GM19035 (cell line): ENCODE results near the gene KCNQ1.
A peak's percentile ranks its signal among the peaks of the same experiment; 100 is the strongest.

Experiments used
- ATAC-seq: cut with Tn5 transposase; IDR thresholded peaks from one replicate; pipeline ENCODE4 v1.9.1; 2021; ENCODE audit not compliant: unreplicated experiment

The KCNQ1 gene

DNA sequence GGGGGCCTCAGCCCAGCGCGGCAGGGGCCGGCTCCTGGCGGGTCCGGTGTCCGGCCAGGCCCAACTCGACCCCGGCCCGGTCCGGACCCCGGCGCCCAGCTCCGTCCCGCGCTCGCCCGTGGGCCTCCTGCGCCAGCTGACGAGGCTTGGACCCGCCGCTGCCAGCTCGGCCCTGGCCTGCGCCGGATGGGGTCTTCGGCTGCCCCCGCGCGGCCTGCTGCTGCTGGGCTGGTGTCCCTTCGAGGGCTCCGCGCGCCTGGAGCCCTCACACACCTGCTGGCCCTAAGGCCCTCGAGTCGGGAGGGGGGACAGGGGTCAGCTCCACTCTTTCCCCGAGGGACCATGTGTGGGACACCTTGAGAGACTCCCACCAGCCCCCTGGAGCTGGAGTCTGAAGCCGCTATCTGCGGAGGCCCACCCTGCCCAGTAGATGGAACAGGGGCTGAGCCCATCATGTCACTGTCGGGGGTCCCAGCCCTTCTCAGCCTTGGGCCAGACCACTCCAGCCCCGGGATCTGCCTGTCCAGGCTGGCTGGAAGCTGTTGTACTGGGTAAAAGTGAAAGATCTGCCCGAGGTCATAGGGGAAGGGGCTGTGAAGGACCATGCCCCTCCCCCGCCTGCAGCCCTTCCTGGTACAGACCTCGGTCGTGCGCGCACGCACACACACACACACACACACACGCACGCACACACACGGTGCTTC, 441.5 kb downstream of the KCNQ1 start:
- ATAC-seq: peak; percentile 11

DNA sequence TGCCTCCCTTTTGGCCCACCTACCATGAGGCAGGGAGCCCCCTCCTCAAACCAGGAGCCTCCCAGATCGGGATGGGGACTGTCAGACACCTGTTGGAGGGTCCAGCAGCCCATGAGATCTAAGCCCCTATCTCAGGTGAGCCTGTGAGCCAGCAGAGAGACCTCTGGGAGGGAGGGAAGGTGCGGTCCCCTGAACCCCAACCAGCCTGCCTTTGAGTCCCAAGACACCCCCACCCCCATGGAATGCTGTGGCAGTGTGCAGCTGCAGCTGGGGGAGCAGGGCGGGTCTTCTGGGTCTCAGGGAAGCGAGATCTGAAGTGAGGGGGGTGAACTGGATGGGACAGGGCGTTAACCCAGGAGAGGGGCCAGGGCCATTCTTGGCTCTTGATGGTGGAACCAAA, 442.1 kb downstream of the KCNQ1 start:
- ATAC-seq: no peak

GRCh38 chr11:2887515-2888195, 442.8 kb downstream of the KCNQ1 start:
- no peak for ATAC-seq

DNA sequence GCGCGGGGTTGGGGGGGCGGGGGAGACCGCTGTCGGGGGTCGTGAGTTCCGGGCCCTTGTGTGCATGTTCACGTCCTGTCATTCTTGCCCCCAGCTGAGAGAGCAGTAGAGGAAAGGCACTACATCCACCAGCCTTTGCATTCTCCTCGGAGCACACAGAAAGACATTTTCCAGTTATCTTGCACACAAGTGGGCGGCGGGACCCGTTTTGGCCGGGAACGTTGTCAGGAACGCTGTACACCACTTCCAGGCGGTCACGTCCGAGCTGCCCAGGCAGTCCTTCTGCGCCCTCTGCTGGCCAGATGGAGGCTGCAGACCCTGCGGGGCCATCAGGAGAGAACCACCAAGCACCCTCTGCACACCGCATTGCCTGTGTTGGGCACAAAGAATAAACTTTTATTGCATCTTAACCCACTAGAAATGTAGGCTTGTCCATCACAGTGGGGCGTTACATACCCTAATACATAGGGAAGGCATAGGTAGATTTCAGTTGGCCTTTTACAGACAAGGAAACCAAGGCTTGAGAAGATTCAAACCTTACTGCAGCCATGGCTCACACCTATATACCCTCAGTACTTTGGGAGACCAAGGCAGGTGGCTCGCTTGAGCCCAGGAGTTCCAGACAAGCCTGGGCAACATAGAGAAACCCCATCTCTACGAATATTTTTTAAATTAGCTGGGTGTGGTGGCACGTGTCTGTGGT, 443.6 kb downstream of the KCNQ1 start:
- no peak for ATAC-seq

DNA sequence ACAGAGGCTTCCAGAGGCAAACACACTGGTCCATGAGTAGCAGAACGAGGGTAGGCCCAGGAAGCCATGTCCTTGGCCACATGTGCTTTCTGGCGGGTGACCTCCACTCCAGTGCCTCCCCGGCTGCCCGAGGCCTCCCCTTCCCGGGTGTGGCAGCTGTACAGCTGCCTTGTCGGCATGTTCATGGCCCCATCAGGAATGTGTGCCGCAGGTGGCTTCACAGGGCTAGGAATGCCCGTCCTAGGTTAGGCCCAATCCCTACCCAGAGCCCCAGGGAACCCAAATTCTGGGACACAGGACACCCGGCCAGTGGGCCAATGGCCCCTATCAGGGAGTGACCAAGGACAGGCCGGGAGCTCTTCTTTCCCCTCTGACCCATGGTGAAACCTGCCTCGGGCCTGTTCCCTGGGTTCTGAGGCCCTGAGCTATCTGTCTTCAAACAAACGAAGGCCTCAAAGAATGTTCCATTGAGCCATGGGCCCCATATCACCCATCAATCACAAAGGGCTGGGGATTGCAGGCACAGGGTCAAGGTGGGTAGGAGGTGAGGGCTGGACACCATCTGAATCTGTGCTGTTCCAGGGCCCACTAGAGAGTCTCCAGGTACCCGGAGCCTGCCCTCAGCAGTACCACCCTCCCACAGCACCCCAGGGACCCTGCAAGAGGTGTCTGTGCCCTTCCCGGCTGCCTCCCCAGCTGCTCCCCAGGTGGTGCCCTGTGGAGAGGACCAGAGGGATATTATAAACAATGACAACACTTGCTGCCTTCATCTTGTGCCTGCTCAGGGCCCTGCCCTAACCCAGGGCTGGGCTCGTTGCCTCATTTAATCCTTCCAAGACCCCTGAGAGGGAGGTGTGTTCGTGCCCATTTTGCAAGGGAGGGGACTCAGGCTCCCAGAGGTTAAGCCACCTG, 444.8 kb downstream of the KCNQ1 start:
- no peak for ATAC-seq

DNA sequence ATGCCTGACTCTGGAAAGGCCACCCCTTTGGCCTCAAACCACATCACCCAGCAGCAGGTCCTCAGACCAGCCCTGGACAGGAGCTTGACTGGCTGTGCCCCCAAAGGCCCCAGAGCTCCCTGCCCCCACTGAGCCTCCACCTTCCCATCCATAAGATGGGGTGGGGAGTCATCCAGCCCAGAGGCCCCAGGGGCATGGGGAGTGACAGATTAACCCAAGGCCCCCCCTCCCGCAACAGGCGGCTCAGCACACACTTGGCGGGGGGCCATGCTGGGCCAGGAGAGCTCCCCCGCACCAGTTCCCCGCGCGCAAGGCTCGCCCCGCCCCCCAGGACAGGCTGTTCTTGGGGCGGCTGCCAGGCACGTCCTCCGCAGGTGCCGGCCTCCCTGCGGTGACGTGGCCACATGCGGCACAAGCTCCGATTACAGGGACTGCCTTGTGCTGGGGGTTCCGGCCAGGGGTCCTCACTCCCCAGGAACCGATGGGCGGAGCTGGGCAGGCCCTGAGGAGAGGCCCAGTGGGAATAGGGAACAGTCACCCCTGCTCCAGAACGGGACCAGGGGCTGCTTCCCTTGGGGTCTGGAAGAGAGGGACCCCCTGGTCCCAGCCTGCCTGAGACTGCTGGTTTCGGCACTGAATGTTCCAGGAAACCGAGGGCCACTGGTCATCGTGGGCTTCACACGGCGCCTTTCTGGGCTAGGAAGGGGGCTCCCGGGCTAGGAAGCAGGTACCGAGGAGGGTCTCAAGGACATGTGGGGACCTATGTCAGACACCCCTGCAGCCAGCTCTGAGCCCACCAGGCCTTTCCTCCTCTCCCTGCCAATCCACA, 445.9 kb downstream of the KCNQ1 start:
- no peak for ATAC-seq

DNA sequence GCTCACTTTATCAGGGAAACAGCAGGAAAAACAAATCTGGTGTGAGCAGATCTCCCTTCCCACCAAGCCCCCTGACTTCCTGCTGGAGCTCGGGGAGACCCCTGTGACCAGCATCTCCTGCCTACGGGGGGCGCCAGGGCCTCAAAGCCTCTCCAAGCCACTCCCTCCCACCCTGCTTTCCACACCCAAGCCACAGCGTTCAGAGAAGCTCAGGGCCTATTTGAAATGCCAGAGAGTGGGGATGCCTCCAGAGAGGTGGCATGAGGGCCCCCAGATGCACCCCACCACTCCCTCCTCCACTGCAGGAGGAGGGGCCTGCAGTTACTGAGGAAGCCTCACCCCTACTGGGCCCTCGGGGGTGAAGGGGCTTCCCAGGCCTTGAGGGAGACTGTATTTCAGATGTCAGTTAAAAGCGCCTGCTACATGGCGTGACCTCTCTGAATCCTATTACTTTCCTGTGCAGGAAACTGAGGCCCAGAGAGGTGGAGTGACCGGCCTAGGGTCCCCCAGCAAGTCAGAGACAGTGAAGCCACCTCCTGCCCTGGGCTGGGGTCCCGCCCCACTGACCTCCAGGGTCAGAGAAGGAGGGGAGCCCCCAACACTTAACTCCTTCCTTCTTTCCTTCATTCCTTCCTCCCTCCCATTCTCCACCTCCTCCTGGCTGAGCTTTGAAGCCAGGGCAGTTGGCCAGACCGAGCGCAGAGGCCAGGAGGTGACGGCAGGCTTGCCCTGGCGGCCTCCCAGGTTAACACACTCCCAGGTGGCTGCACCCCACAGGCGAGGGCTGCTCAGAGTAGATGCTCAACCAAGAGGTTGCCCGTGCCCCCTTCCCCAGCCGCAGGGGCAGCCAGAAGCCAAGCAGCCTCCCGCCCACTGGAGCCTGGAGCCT, 446.8 kb downstream of the KCNQ1 start:
- ATAC-seq: no peak

DNA sequence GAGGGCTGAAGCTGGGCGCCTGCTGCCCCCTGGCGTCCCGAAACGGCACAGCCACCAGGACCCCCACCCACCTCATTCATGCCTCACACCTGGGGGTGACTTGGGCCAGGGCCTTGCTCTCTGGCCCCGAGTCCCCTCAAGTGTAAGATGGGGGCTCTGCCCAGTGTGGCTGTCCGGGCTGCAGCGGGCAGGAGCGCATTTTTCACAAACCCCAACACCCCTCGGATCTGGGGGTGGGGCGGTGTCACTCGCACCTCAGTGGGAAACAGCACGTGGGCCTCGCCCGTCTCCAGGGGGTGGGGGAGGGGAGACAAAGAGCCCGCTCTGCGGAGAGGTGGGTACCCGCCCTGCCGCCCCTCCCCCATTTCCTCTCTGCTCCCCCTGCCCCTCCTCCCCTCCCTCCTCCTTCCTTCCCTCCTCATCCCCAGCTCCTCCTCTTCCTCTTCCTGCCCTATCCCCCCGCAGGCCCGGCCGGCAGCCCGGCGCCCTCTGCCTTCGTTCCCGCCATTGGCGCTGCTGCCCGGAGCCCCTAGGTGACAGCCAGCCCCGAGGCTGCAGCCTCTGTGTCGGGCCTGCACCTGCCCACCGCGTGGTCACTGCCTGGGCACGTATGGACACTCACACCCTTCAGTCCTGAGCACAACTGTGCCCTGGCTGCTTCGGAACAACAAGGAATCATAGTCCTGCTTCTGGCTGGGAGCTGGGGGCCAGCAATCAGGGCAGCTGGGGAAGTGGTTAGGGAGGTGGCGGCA, 447.6 kb downstream of the KCNQ1 start:
- ATAC-seq: no peak

- ATAC-seq: no peak
Measured at GRCh38 chr11:2892967-2893528, 448.2 kb downstream of the KCNQ1 start.

GRCh38 chr11:2893935-2894334, 449.1 kb downstream of the KCNQ1 start:
- ATAC-seq: no peak

DNA sequence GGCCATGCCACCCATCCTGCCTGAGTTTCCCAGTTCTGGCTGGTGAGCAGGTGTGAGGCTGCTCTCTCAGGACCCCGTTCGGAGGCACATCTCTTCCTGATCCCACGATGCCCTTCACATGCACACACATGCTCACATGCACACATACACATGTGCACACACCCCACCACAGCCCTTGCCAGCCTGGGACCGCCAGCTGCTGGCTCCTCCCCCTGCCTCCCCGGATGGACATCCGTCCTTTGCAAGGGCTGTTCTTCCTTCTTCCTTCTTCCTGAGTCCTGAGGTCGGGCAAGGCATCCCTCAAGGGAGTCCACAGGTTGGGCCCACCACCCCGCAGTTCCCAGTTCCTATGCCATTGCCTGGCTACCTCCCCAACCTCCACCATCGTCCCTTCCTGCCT, 451.2 kb downstream of the KCNQ1 start:
- ATAC-seq: no peak

DNA sequence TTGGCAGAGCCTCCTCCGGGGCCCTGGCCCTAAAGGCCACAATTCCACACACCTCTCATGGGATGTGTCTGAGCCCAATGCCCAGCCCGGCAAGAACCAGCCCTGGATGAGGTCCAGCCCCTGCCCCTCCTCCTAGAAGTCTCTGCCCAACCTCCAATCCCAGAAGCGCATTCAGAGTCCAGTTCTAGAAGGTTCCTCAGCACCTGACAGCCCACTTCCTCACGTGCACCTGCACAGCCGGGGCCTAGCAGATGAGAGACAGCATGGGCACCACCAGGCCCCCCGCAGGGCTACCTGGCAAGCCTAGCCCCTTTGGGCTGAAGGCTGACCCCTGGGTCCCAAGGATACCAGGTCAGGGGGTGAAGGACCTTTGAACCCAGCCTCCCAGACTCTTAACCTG, 452.2 kb downstream of the KCNQ1 start:
- no peak for ATAC-seq

DNA sequence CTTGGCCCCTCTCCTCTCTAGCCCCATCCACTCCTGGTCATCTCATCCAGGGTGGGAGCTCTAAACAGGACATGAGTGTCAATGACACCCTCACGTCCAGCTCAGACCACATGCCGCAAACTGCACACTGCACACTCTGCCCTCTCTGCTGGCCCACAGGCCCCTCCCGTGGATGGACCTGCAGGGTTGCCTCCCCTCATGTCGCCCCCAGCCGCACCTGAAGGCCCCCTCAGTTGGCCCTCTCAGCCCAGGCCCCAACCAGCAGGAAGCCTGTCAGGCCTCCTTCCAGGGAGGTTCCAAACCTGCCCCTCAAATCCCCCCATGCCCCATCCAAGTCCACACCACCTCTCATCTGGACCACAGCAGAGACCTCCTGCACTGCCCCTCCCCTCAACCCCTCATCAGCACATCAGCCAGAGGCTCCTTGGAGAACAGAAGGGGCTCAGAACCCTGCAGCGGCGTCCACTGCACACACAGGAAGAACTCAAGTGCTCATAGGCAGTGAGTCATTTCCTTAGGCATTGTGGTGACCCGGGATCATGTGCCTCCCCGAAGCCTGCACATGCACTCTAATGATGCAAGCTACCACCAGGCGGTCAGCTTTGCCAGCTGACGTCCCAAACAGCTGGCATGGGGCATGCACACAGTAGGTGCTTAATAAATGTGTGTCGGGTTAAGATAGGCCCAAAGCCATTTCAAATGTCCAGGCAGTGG, 453.7 kb downstream of the KCNQ1 start:
- no peak for ATAC-seq
